Activated CD4-positive, alpha-beta T cell treated with anti-CD3 and anti-CD28 coated beads, Interleukin-2, amount 50 U/mL, for 16 hours (primary cell): ENCODE measurements around the gene DGCR8.

Experiments used
- DNase-seq: peaks from one replicate; pipeline ENCODE4 v3.0.0-alpha.2; 2020

Gene DGCR8

GRCh38 chr22:20092477-20092854 lies 12.4 kb downstream of the DGCR8 start:
- no peak for DNase-seq

- no peak for DNase-seq
These were observed 13.6 kb downstream of the DGCR8 start for GRCh38 chr22:20093418-20094196.

- no peak for DNase-seq
These were observed 14.3 kb downstream of the DGCR8 start for GRCh38 chr22:20094197-20094807.

GRCh38 chr22:20095521-20095920 lies 15.5 kb downstream of the DGCR8 start:
- no peak for DNase-seq

GRCh38 chr22:20096574-20097420 lies 16.8 kb downstream of the DGCR8 start:
- DNase-seq, result no peak

GRCh38 chr22:20099099-20099711 lies 19.2 kb downstream of the DGCR8 start:
- DNase-seq, result no peak

GRCh38 chr22:20101638-20102037 lies 21.6 kb downstream of the DGCR8 start:
- no peak for DNase-seq

GRCh38 chr22:20102203-20102780 lies 22.3 kb downstream of the DGCR8 start:
- DNase-seq, result no peak

GRCh38 chr22:20105456-20106204 lies 25.6 kb downstream of the DGCR8 start:
- DNase-seq, result no peak

GRCh38 chr22:20106205-20106848 lies 26.3 kb downstream of the DGCR8 start:
- DNase-seq, result no peak

GRCh38 chr22:20106849-20107237 lies 26.8 kb downstream of the DGCR8 start:
- DNase-seq, result no peak

- DNase-seq, result no peak
These were observed 27.4 kb downstream of the DGCR8 start for GRCh38 chr22:20107471-20107901.

GRCh38 chr22:20107951-20108756 lies 28.1 kb downstream of the DGCR8 start:
- no peak for DNase-seq

- no peak for DNase-seq
These were observed 28.8 kb downstream of the DGCR8 start for GRCh38 chr22:20108757-20109230.

- DNase-seq, result no peak
These were observed 29.6 kb downstream of the DGCR8 start for GRCh38 chr22:20109411-20110358.

GRCh38 chr22:20110359-20110985 lies 30.4 kb downstream of the DGCR8 start:
- DNase-seq, result no peak

- no peak for DNase-seq
These were observed 31.1 kb downstream of the DGCR8 start for GRCh38 chr22:20111045-20111688.
